ENCODE data around the gene CENPH. TPM values are rescaled to one million over a fixed set of nuclear protein-coding genes. Genes with fewer than 3 reads are reported as not detected.
"Not testable (repeated sequence)": the region's sequence is repeated elsewhere in the genome, so short reads cannot be mapped to it uniquely, and the experiment has no call there.

The CENPH gene
- total RNA-seq, 2 experiments from 2014 or later, result 93.0 to 95.2 TPM

DNA sequence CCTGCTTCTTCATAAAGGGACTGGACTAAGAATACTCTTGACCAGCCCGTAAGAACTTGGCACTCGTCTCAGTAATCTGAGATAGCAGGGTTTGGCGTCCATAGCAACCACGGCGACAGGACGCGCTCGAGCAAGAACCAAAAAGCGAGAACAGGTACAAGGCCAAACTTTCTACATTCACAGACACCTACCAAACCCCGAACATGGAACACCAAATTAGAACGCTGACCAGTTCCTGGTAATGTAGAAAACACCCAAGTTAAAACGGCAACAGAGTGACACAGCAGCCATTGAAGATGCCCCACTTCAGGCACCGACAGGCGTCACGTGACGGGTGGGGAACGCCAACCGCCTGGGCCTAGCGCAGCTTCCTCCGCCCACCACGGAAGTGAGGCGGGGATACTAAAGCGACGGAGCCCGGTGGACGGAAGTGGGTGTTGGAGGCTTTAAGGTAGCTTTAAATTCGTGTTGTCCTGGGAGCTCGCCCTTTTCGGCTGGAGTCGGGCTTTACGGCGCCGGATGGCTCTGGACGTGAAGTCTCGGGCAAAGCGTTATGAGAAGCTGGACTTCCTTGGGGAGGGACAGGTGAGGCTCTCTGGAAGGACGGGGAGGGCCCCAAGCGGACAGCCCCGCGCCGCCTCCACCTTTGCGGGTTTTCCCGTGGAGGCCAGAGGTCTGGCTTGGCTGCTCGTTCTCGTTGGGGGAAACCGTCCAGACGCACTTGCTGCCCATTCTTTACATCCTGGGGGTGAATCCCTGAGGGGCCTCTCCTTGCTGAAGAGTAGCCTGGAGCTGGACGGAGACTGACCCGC, 45.3 kb downstream of the CENPH start, which contains the start of gene CDK7:
CDK7 (plus strand) TSS at position 430 of the 812 bp plus-strand sequence; CDS start at position 520, 90 bp downstream.
- peak; percentile 95 for DNase-seq
- H3K4me3 Mint-ChIP-seq, result peak within 1 kb of the TSS; percentile 97
- CTCF ChIA-PET, result interaction anchor here (2.1 to 2.2 kb wide), 2 partner anchors 100 to 141 kb away, joined by 7 to 9 read pairs; partner anchors contain the start of gene SLC30A5
- peak within 1 kb of the TSS; percentile 77 for H3K27ac Mint-ChIP-seq
- intact Hi-C loops (cut with micrococcal nuclease), result loop anchor here (1.0 to 5.0 kb wide), 6 partner anchors 16 to 192 kb away; partner anchors contain the start of genes CCDC125, CCNB1 and CENPH
- no peaks in the 10 kb centered on the region for H3K9me3 Mint-ChIP-seq
- peaks cover 33% of the 10 kb centered on the region for H3K4me1 Mint-ChIP-seq (ENCODE audit: low read depth)
- no peaks in the 10 kb centered on the region for H3K27me3 Mint-ChIP-seq (ENCODE audit: low read depth)
- peaks cover 16% of the 10 kb centered on the region for H3K36me3 Mint-ChIP-seq (ENCODE audit: low read depth)

DNA sequence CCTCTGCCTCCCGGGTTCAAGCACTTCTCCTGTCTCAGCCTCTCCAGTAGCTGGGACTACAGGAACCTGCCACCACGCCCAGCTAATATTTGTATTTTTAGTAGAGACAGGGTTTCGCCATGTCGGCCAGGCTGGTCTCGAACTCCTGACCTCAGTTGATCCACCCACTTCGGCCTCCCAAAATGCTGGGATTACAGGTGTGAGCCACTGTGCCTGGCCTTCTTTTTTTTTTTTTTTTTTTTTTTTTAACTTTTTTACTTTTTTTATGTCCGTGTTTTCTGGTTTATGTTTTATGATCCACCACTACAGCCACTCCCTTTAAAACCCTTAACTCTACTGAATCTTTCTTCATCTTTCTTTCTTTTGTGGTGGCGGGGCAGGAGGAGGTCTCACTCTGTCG, 47.4 kb downstream of the CENPH start:
- intact Hi-C loops (cut with micrococcal nuclease), result loop anchor here (5.0 kb wide), 1 partner anchor 194 kb away; no protein-coding TSS in a partner anchor
- H3K9me3 Mint-ChIP-seq; H3K27ac Mint-ChIP-seq; DNase-seq; H3K27me3 Mint-ChIP-seq (ENCODE audit: low read depth): not testable (repeated sequence)
- H3K4me1 Mint-ChIP-seq (ENCODE audit: low read depth), result peaks cover 38% of the 10 kb centered on the region
- H3K4me3 Mint-ChIP-seq, result peak overlapping the region; percentile 50
- H3K36me3 Mint-ChIP-seq (ENCODE audit: low read depth), result peaks cover 28% of the 10 kb centered on the region
- CTCF ChIA-PET, result interaction anchor here (0.9 kb wide), 1 partner anchor 194 kb away, joined by 4 read pairs; no protein-coding TSS in a partner anchor

DNA sequence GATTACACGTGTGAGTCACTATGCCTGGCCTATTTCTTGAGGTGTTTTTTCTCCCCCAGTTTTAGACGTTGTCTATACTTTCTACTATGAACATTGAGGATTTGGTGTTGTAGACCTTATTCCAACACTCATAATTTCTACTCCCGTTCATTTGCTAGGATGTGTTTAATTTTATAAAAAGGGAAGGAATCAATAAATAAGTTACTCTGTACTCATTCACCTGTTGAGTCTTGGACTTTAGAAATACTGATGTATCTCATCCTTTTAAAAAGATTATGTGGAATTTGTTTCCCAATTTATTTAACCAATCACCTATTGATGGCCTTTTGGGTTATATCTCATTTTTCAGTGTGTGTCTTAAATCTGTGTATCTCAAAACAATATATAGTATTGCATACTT, 48.5 kb downstream of the CENPH start:
- intact Hi-C loops (cut with micrococcal nuclease), result loop anchor here (5.0 kb wide), 1 partner anchor 196 kb away; no protein-coding TSS in a partner anchor
- no peak for DNase-seq
- Mint-ChIP-seq H3K27ac (peak overlapping the region; percentile 6), H3K36me3 (ENCODE audit: low read depth) (peaks cover 32% of the 10 kb centered on the region), H3K4me1 (ENCODE audit: low read depth) (peaks cover 48% of the 10 kb centered on the region), H3K4me3 (no peak overlapping the region), H3K27me3 (ENCODE audit: low read depth) (no peaks in the 10 kb centered on the region), H3K9me3 (no peaks in the 10 kb centered on the region)
- CTCF ChIA-PET, result no interaction called here

DNA sequence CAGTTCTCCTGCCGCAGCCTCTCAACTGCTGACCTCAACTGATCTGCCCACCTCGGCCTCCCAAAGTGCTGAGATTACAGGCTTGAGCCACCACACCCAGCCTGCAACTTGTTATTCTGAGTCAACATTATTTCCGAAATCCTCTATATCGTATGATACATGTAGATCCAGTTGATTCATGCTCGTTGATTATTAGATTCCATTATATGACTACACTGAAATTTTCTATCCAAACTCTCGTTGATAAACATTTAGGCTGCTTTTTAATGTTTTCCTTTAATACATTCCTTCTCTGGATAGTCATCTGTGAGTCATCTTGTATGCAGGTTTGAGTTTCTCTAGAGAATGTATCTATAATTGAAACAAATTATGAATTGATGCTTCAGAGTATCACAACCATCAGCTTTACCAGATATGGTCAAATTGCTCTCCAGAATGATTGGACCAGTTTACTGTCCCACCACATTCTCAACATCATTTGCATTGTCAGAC, 49.4 kb downstream of the CENPH start:
- DNase-seq, result no peak
- no peak overlapping the region for H3K4me3 Mint-ChIP-seq
- intact Hi-C loops (cut with micrococcal nuclease), result loop anchor here (5.0 kb wide), 1 partner anchor 197 kb away; no protein-coding TSS in a partner anchor
- peaks cover 36% of the 10 kb centered on the region for H3K36me3 Mint-ChIP-seq (ENCODE audit: low read depth)
- H3K27ac Mint-ChIP-seq, result no peak overlapping the region
- CTCF ChIA-PET, result interaction anchor here (0.9 to 1.5 kb wide), 2 partner anchors 145 to 195 kb away, joined by 4 read pairs; partner anchors contain the start of gene SLC30A5
- H3K4me1 Mint-ChIP-seq (ENCODE audit: low read depth), result peaks cover 50% of the 10 kb centered on the region
- H3K9me3 Mint-ChIP-seq, result no peaks in the 10 kb centered on the region
- H3K27me3 Mint-ChIP-seq (ENCODE audit: low read depth), result no peaks in the 10 kb centered on the region

DNA sequence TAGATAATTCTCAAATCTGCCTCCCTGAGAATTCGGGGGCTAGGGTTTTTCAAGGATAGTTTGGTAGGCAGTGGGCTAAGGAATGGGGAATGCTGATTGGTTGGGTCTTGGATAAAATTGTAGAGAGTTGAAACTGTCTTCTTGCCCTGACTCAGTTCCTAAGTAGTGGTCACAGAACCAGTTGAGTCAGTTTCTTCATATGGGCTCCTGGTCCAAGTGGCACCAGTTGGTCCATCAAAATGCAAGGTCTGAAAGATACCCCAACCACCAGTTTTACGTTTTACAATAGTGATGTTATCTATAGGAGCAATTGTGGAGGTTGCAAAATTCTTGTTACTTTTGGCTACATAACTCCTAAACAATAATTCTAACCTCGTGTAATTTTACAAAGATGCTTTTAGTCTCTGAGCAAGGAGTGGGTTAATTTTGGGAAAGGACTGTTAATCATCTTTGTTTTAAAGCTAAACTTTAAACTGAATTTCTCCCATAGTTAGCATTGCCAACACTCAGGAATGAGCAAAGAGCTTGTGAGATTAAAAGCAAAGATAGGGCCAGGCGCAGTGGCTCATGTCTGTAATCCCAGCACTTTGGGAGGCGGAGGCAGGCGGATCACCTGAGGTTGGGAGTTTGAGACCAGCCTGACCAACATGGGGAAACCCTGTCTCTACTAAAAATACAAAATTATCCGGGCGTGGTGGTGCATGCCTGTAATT, 53.0 kb downstream of the CENPH start:
- Mint-ChIP-seq H3K4me3 (no peak overlapping the region), H3K4me1 (ENCODE audit: low read depth) (peaks cover 48% of the 10 kb centered on the region), H3K27me3 (ENCODE audit: low read depth) (no peaks in the 10 kb centered on the region), H3K9me3 (peaks cover 3% of the 10 kb centered on the region), H3K27ac (no peak overlapping the region), H3K36me3 (ENCODE audit: low read depth) (peaks cover 40% of the 10 kb centered on the region)
- no peak for DNase-seq
- intact Hi-C loops (cut with micrococcal nuclease), result no loop called here
- CTCF ChIA-PET, result interaction anchor here (1.0 kb wide), 1 partner anchor 17 kb away, joined by 4 read pairs; no protein-coding TSS in a partner anchor

DNA sequence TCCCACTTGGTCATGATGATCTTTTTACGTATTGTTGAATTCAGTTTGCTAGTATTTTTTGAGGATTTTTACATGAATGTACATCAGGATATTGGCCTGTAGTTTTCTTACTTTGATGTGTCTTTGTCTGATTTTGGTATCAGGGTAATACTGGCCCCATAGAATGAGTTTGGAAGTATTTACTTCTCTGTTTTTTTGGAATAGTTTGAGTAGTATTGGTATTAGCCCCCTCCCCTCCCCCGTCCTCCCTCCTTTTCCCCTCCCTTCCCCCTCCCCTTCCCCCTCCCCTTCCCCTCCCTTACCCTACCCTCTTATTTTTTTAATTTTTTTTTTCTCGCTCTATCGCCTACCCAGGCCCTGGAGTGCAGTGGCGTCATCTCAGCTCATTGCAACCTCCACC, 55.6 kb downstream of the CENPH start:
- peaks cover 36% of the 10 kb centered on the region for H3K36me3 Mint-ChIP-seq (ENCODE audit: low read depth)
- peaks cover 38% of the 10 kb centered on the region for H3K4me1 Mint-ChIP-seq (ENCODE audit: low read depth)
- no peak for DNase-seq
- CTCF ChIA-PET, result no interaction called here
- no peak overlapping the region for H3K27ac Mint-ChIP-seq
- intact Hi-C loops (cut with micrococcal nuclease), result no loop called here
- peaks cover 5% of the 10 kb centered on the region for H3K9me3 Mint-ChIP-seq
- no peaks in the 10 kb centered on the region for H3K27me3 Mint-ChIP-seq (ENCODE audit: low read depth)
- no peak overlapping the region for H3K4me3 Mint-ChIP-seq

DNA sequence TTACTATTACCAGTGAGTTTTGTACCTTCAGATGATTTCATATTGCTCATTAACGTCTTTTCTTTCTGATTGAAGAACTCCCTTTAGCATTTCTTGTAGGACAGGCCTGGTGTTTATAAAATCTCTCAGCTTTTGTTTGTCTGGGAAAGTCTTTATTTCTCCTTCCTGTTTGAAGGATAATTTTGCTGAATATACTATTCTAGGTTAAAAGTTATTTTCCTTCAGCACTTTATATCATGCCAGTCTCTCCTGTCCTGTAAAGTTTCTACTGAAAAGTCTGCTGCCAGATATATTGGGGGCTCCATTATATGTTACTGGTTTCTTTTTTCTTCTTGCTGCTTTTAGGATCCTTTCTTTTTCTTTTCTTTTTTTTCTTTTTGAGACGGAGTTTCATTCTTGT, 58.6 kb downstream of the CENPH start:
- Mint-ChIP-seq H3K4me1 (ENCODE audit: low read depth) (peaks cover 28% of the 10 kb centered on the region), H3K27me3 (ENCODE audit: low read depth) (no peaks in the 10 kb centered on the region), H3K4me3 (no peak overlapping the region), H3K27ac (no peak overlapping the region), H3K36me3 (ENCODE audit: low read depth) (peaks cover 21% of the 10 kb centered on the region), H3K9me3 (peaks cover 5% of the 10 kb centered on the region)
- intact Hi-C loops (cut with micrococcal nuclease), result no loop called here
- CTCF ChIA-PET, result no interaction called here
- DNase-seq, result no peak

DNA sequence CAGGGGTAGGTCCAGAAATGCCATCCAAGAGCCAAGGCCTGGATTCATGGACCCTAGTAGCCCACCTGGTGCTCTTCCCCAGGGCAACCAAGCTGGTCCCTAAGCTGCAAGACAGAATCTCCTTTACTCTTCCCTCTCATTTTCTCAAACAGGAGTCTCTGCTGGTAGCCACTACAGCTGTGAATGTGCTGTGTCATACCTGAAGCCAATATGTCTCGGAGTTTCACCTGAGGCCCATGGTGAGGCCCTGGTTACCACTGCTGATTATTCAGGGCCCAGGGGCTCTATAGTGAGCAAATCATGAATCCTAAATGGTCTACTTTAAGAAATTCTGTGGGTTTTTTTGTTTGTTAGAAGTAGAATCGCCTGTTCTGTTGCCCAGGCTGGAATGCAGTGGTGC, 61.2 kb downstream of the CENPH start:
- intact Hi-C loops (cut with micrococcal nuclease), result no loop called here
- CTCF ChIA-PET, result no interaction called here
- Mint-ChIP-seq H3K4me3 (no peak overlapping the region), H3K27ac (peak overlapping the region; percentile 18), H3K27me3 (ENCODE audit: low read depth) (no peaks in the 10 kb centered on the region), H3K9me3 (peaks cover 5% of the 10 kb centered on the region), H3K36me3 (ENCODE audit: low read depth) (peaks cover 14% of the 10 kb centered on the region), H3K4me1 (ENCODE audit: low read depth) (peaks cover 18% of the 10 kb centered on the region)
- DNase-seq, result no peak

DNA sequence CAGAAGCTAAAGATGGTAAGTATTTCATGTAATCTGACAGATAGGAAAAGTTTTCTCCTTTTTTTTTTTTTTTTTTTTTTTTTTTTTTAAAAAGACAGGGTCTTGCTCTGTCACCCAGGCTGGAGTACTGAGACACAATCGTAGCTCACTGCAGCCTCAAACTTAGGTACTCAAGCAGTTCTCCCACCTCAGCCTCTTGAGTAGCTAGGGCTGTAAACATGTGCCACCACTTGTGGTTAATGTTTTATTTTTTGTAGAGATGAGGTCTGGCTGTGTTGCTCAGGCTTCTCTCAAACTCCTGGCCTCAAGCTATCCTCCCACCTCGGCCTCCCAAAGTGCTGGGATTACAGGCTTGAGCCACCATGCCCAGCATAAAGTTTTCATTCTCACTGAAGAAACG, 63.1 kb downstream of the CENPH start:
- no peak for DNase-seq
- CTCF ChIA-PET, result interaction anchor here (1.1 kb wide), 1 partner anchor 48 kb away, joined by 3 read pairs; no protein-coding TSS in a partner anchor
- Mint-ChIP-seq H3K27ac (no peak overlapping the region), H3K4me3 (no peak overlapping the region), H3K9me3 (peaks cover 3% of the 10 kb centered on the region), H3K27me3 (ENCODE audit: low read depth) (no peaks in the 10 kb centered on the region), H3K36me3 (ENCODE audit: low read depth) (peaks cover 8% of the 10 kb centered on the region), H3K4me1 (ENCODE audit: low read depth) (peaks cover 8% of the 10 kb centered on the region)
- intact Hi-C loops (cut with micrococcal nuclease), result no loop called here

DNA sequence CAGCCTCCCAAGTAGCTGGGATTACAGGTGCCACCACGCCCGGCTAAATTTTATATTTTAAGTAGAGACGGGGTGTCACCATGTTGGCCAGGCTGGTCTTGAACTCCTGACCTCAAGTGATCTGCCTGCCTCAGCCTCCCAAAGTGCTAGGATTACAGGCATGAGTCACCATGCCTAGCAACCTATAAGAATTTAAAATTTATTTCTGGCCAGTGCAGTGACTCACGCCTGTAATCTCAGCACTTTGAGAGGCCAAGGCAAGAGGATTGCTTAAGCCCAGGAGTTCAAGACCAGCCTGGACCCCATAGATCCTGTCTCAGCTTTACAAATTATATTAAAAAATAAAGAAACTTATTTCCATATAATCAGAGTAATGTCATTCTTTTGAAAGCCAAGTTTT, 66.6 kb downstream of the CENPH start:
- H3K4me3 Mint-ChIP-seq; H3K4me1 Mint-ChIP-seq (ENCODE audit: low read depth); intact Hi-C loops (cut with micrococcal nuclease); H3K27ac Mint-ChIP-seq; DNase-seq; H3K9me3 Mint-ChIP-seq; H3K27me3 Mint-ChIP-seq (ENCODE audit: low read depth): not testable (repeated sequence)
- H3K36me3 Mint-ChIP-seq (ENCODE audit: low read depth), result peaks cover 11% of the 10 kb centered on the region
- CTCF ChIA-PET, result interaction anchor here (0.7 kb wide), 1 partner anchor 38 kb away, joined by 3 read pairs; no protein-coding TSS in a partner anchor

DNA sequence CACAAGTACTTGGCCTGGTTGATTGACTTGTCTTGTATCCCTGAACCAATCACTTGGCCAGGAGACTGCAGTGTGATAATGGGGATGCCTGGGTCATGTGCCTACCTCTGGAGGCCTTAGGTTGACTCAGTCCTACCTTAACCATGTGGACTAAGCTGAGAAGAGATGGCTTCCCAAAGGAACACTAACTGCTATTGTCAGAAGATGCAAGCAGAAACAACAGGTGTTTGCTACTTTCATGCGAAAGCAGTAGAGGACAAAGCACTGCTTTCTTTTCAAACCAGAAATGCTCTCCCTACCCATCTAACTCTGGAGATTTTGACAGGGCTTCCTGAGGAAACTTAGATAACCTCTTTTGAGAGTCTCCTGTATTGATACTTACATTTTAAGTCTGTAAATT, 68.2 kb downstream of the CENPH start:
- Mint-ChIP-seq H3K36me3 (ENCODE audit: low read depth) (peaks cover 20% of the 10 kb centered on the region), H3K27ac (no peak overlapping the region), H3K27me3 (ENCODE audit: low read depth) (no peaks in the 10 kb centered on the region), H3K9me3 (no peaks in the 10 kb centered on the region), H3K4me3 (no peak overlapping the region), H3K4me1 (ENCODE audit: low read depth) (no peaks in the 10 kb centered on the region)
- no peak for DNase-seq
- intact Hi-C loops (cut with micrococcal nuclease), result no loop called here
- CTCF ChIA-PET, result no interaction called here
